HepG2 (cell line): ENCODE results near the gene PDE2A. TPM values are rescaled to one million over a fixed set of nuclear protein-coding genes. Genes with fewer than 3 reads are reported as not detected.

Experiments
- EED ChIP-seq: sonication (generic); formaldehyde crosslinking; IDR thresholded peaks from 2 replicates; pipeline ENCODE4 v1.5.0; 2020; ENCODE audit warnings: mild to moderate bottlenecking, missing genetic modification reagents
- LCORL ChIP-seq, 2 experiments: fragments of 450-650 bp in 1 of 2; sonication (generic) in 1 of 2; formaldehyde crosslinking in 1 of 2; IDR thresholded peaks; 2 replicates each; pipeline versions ENCODE4 v1.5.0 to v1.6.1; 2017 to 2020; ENCODE audit warnings: antibody characterized with exemption in 1 of 2, missing genetic modification reagents in 1 of 2
- XBP1 ChIP-seq: sonication (generic); formaldehyde crosslinking; IDR thresholded peaks from 2 replicates; pipeline ENCODE4 v1.5.0; 2020; ENCODE audit warnings: missing genetic modification reagents
- ZNF549 ChIP-seq: sonication (generic); formaldehyde crosslinking; IDR thresholded peaks from 2 replicates; pipeline ENCODE4 v1.5.0; 2020; ENCODE audit warnings: missing genetic modification reagents
- ZNF614 ChIP-seq: IDR thresholded peaks from 2 replicates; pipeline ENCODE4 v1.6.1; 2018; ENCODE audit warnings: missing biosample characterization, missing genetic modification reagents, inconsistent platforms, borderline replicate concordance
- ZNF776 ChIP-seq: sonication (generic); formaldehyde crosslinking; IDR thresholded peaks from 2 replicates; pipeline ENCODE4 v1.4.0; 2020; ENCODE audit warnings: mild to moderate bottlenecking, missing genetic modification reagents
- ZNF777 ChIP-seq: sonication (generic); formaldehyde crosslinking; IDR thresholded peaks from 2 replicates; pipeline ENCODE4 v1.4.0; 2020; ENCODE audit warnings: missing genetic modification reagents
- polyA plus RNA-seq, 8 experiments: library from polyadenylated mRNA; depleted of rRNA in 3 of 8; stranded (reverse) in 7 of 8; unstranded in 1 of 8; fragments of >200 nt; fragmentation: Illumina TruSeq in 4 of 8; extraction: Trizol in 4 of 8; gene quantifications; 2 replicates each; pipeline versions ENCODE4 v1.2.1 to v1.2.3, GENCODE V29; 2011 to 2016; ENCODE audit warnings: low read depth in 4 of 8, missing spikeins in 1 of 8, mixed read lengths in 1 of 8; ENCODE audit not compliant: insufficient read depth in 1 of 8
- total RNA-seq, 5 experiments: library from RNA; depleted of rRNA; stranded (reverse); fragments of >200 nt; fragmentation: Illumina TruSeq; extraction: Trizol; gene quantifications; 2 replicates each; pipeline ENCODE4 v1.2.3, GENCODE V29; 2016; ENCODE audit warnings: low read depth in 1 of 5
- TF ChIP-seq, protein P1 (sequence below): sonication (generic); formaldehyde crosslinking; IDR thresholded peaks from 2 replicates; pipeline ENCODE4 v1.5.1; 2020; ENCODE audit warnings: mild to moderate bottlenecking, moderate library complexity, missing genetic modification reagents
- TF ChIP-seq, protein P2 (sequence below): sonication (generic); formaldehyde crosslinking; IDR thresholded peaks from 2 replicates; pipeline ENCODE4 v1.4.0; 2020; ENCODE audit warnings: low read depth, mild to moderate bottlenecking, missing genetic modification reagents
- TF ChIP-seq, protein P3 (sequence below): sonication (generic); formaldehyde crosslinking; IDR thresholded peaks from 2 replicates; pipeline ENCODE4 v1.4.0; 2020; ENCODE audit warnings: mild to moderate bottlenecking, missing genetic modification reagents
- TF ChIP-seq, protein P4 (sequence below): IDR thresholded peaks from 2 replicates; pipeline ENCODE4 v1.6.1; 2016; ENCODE audit warnings: missing genetic modification reagents, missing compliant biosample characterization
- TF ChIP-seq, protein P5 (sequence below): sonication (generic); formaldehyde crosslinking; IDR thresholded peaks from 2 replicates; pipeline ENCODE4 v1.4.0; 2020; ENCODE audit warnings: missing genetic modification reagents
- TF ChIP-seq, protein P6 (sequence below): sonication (generic); formaldehyde crosslinking; IDR thresholded peaks from 2 replicates; pipeline ENCODE4 v1.4.0; 2020; ENCODE audit warnings: missing genetic modification reagents, borderline replicate concordance

PDE2A gene
- total and polyA plus RNA-seq, 2 of the 13 experiments (the other 11 are each of a cell fraction or from before 2014, with no cell fraction given), result 3.1 TPM; not detected in 1

DNA sequence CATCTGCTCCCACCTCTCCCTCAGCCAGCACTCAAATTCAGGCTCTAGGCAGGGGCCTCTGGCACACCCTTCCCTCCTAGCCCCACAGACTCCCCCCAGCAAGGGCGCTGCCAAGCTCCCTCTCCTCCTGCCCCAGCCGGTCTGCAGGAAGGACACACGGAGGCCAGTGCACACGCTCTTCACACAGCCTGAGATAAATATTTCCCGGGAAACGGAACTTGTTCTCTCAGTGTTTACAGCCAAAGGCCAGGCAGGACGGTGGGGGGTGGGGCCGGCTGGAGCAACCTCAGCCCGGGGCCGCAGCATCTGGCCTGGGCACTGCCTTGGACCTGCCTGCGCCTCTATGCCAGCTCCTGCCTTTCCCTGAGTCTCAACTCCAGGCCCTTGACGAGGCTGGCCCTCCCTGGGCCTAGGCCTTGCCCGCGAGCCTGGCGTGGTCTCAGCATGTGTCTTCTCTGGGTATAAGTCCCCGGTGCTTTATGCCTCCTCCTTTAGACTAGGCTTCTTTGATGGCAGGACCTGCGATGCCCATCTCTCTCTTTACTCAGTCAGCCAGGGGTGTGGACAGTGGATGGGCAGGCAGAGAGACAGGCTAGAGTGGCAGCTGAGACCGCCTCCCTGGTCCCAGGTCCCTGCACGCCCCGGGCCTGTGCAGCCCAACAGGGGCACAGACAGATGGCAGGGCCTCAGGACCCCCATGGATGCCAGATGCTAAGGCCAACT lies 48.4 kb downstream of the PDE2A start (continued):
- TF ChIP-seq, protein P1, sequence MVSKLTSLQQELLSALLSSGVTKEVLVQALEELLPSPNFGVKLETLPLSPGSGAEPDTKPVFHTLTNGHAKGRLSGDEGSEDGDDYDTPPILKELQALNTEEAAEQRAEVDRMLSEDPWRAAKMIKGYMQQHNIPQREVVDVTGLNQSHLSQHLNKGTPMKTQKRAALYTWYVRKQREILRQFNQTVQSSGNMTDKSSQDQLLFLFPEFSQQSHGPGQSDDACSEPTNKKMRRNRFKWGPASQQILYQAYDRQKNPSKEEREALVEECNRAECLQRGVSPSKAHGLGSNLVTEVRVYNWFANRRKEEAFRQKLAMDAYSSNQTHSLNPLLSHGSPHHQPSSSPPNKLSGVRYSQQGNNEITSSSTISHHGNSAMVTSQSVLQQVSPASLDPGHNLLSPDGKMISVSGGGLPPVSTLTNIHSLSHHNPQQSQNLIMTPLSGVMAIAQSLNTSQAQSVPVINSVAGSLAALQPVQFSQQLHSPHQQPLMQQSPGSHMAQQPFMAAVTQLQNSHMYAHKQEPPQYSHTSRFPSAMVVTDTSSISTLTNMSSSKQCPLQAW (CRISPR knock-in tag), result 0 out of 2 replicates have a peak, but pooled peaks have one; percentile 17
- TF ChIP-seq, protein P2, sequence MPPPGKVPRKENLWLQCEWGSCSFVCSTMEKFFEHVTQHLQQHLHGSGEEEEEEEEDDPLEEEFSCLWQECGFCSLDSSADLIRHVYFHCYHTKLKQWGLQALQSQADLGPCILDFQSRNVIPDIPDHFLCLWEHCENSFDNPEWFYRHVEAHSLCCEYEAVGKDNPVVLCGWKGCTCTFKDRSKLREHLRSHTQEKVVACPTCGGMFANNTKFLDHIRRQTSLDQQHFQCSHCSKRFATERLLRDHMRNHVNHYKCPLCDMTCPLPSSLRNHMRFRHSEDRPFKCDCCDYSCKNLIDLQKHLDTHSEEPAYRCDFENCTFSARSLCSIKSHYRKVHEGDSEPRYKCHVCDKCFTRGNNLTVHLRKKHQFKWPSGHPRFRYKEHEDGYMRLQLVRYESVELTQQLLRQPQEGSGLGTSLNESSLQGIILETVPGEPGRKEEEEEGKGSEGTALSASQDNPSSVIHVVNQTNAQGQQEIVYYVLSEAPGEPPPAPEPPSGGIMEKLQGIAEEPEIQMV, result peak; percentile 21; the same call in 1 of the 2 replicates
- TF ChIP-seq XBP1 (CRISPR knock-in tag), result no peak
- TF ChIP-seq ZNF776, result no peak
- TF ChIP-seq ZNF614 (CRISPR knock-in tag), result 0 out of 2 replicates have a peak, but pooled peaks have one; percentile 25
- TF ChIP-seq, protein P3, sequence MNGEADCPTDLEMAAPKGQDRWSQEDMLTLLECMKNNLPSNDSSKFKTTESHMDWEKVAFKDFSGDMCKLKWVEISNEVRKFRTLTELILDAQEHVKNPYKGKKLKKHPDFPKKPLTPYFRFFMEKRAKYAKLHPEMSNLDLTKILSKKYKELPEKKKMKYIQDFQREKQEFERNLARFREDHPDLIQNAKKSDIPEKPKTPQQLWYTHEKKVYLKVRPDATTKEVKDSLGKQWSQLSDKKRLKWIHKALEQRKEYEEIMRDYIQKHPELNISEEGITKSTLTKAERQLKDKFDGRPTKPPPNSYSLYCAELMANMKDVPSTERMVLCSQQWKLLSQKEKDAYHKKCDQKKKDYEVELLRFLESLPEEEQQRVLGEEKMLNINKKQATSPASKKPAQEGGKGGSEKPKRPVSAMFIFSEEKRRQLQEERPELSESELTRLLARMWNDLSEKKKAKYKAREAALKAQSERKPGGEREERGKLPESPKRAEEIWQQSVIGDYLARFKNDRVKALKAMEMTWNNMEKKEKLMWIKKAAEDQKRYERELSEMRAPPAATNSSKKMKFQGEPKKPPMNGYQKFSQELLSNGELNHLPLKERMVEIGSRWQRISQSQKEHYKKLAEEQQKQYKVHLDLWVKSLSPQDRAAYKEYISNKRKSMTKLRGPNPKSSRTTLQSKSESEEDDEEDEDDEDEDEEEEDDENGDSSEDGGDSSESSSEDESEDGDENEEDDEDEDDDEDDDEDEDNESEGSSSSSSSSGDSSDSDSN (CRISPR knock-in tag), result 0 out of 2 replicates have a peak, but pooled peaks have one; percentile 44
- no peak for TF ChIP-seq ZNF549 (CRISPR knock-in tag)
- TF ChIP-seq, protein P4, sequence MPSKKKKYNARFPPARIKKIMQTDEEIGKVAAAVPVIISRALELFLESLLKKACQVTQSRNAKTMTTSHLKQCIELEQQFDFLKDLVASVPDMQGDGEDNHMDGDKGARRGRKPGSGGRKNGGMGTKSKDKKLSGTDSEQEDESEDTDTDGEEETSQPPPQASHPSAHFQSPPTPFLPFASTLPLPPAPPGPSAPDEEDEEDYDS (CRISPR knock-in tag), result no peak; the same call in 1 of the 2 replicates
- TF ChIP-seq ZNF777, result no peak
- TF ChIP-seq, protein P5, sequence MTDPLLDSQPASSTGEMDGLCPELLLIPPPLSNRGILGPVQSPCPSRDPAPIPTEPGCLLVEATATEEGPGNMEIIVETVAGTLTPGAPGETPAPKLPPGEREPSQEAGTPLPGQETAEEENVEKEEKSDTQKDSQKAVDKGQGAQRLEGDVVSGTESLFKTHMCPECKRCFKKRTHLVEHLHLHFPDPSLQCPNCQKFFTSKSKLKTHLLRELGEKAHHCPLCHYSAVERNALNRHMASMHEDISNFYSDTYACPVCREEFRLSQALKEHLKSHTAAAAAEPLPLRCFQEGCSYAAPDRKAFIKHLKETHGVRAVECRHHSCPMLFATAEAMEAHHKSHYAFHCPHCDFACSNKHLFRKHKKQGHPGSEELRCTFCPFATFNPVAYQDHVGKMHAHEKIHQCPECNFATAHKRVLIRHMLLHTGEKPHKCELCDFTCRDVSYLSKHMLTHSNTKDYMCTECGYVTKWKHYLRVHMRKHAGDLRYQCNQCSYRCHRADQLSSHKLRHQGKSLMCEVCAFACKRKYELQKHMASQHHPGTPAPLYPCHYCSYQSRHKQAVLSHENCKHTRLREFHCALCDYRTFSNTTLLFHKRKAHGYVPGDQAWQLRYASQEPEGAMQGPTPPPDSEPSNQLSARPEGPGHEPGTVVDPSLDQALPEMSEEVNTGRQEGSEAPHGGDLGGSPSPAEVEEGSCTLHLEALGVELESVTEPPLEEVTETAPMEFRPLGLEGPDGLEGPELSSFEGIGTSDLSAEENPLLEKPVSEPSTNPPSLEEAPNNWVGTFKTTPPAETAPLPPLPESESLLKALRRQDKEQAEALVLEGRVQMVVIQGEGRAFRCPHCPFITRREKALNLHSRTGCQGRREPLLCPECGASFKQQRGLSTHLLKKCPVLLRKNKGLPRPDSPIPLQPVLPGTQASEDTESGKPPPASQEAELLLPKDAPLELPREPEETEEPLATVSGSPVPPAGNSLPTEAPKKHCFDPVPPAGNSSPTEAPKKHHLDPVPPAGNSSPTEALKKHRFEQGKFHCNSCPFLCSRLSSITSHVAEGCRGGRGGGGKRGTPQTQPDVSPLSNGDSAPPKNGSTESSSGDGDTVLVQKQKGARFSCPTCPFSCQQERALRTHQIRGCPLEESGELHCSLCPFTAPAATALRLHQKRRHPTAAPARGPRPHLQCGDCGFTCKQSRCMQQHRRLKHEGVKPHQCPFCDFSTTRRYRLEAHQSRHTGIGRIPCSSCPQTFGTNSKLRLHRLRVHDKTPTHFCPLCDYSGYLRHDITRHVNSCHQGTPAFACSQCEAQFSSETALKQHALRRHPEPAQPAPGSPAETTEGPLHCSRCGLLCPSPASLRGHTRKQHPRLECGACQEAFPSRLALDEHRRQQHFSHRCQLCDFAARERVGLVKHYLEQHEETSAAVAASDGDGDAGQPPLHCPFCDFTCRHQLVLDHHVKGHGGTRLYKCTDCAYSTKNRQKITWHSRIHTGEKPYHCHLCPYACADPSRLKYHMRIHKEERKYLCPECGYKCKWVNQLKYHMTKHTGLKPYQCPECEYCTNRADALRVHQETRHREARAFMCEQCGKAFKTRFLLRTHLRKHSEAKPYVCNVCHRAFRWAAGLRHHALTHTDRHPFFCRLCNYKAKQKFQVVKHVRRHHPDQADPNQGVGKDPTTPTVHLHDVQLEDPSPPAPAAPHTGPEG (CRISPR knock-in tag), result no peak
- TF ChIP-seq LCORL (IDR thresholded peaks at IDR 0.05), result no peak
- peak; percentile 65; the same call in 1 of the 2 replicates for TF ChIP-seq LCORL (CRISPR knock-in tag; IDR thresholded peaks at IDR 0.05)
- TF ChIP-seq, protein P6, sequence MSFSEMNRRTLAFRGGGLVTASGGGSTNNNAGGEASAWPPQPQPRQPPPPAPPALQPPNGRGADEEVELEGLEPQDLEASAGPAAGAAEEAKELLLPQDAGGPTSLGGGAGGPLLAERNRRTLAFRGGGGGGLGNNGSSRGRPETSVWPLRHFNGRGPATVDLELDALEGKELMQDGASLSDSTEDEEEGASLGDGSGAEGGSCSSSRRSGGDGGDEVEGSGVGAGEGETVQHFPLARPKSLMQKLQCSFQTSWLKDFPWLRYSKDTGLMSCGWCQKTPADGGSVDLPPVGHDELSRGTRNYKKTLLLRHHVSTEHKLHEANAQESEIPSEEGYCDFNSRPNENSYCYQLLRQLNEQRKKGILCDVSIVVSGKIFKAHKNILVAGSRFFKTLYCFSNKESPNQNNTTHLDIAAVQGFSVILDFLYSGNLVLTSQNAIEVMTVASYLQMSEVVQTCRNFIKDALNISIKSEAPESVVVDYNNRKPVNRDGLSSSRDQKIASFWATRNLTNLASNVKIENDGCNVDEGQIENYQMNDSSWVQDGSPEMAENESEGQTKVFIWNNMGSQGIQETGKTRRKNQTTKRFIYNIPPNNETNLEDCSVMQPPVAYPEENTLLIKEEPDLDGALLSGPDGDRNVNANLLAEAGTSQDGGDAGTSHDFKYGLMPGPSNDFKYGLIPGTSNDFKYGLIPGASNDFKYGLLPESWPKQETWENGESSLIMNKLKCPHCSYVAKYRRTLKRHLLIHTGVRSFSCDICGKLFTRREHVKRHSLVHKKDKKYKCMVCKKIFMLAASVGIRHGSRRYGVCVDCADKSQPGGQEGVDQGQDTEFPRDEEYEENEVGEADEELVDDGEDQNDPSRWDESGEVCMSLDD, result no peak
- TF ChIP-seq EED, result no peak
